PFSK-1 (cell line): ENCODE data around the gene RAB9B.

Experiments
- POLR2AphosphoS5 ChIP-seq: IDR thresholded peaks from 2 replicates; pipeline ENCODE4 v1.6.1; 2012; ENCODE audit warnings: low read depth, mild to moderate bottlenecking, control low read depth, low read length, moderate library complexity
- SIN3A ChIP-seq: IDR thresholded peaks from 2 replicates; pipeline ENCODE4 v1.6.1; 2012; ENCODE audit warnings: mild to moderate bottlenecking, low read length, moderate library complexity, borderline replicate concordance; ENCODE audit not compliant: insufficient read depth
- TAF1 ChIP-seq: IDR thresholded peaks from 2 replicates; pipeline ENCODE4 v1.6.1; 2012; ENCODE audit warnings: low read length, control low read depth, borderline replicate concordance; ENCODE audit not compliant: insufficient read depth
- TF ChIP-seq, protein P1 (sequence below), 2 experiments: IDR thresholded peaks; 2 replicates each; pipeline versions ENCODE4 v1.6.1 to v1.8.0; 2011 to 2012; ENCODE audit warnings: low read depth in 2 of 2, low read length in 2 of 2, control low read depth in 1 of 2, inconsistent platforms in 1 of 2, mild to moderate bottlenecking in 1 of 2, moderate library complexity in 1 of 2; ENCODE audit not compliant: insufficient read depth in 1 of 2

DNA sequence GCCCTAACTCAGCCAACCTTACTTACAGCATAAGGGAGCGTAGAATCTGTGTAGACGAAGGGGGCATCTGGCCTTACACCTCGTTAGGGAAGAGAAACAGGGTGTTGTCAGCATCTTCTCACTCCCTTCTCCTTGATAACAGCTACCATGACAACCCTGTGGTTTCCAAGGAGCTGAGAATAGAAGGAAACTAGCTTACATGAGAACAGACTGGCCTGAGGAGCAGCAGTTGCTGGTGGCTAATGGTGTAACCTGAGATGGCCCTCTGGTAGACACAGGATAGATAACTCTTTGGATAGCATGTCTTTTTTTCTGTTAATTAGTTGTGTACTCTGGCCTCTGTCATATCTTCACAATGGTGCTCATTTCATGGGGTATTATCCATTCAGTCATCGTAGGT lies 40.8 kb downstream of the RAB9B start:
- no peak for TF ChIP-seq POLR2AphosphoS5
- no peak for TF ChIP-seq SIN3A
- TF ChIP-seq, protein P1, sequence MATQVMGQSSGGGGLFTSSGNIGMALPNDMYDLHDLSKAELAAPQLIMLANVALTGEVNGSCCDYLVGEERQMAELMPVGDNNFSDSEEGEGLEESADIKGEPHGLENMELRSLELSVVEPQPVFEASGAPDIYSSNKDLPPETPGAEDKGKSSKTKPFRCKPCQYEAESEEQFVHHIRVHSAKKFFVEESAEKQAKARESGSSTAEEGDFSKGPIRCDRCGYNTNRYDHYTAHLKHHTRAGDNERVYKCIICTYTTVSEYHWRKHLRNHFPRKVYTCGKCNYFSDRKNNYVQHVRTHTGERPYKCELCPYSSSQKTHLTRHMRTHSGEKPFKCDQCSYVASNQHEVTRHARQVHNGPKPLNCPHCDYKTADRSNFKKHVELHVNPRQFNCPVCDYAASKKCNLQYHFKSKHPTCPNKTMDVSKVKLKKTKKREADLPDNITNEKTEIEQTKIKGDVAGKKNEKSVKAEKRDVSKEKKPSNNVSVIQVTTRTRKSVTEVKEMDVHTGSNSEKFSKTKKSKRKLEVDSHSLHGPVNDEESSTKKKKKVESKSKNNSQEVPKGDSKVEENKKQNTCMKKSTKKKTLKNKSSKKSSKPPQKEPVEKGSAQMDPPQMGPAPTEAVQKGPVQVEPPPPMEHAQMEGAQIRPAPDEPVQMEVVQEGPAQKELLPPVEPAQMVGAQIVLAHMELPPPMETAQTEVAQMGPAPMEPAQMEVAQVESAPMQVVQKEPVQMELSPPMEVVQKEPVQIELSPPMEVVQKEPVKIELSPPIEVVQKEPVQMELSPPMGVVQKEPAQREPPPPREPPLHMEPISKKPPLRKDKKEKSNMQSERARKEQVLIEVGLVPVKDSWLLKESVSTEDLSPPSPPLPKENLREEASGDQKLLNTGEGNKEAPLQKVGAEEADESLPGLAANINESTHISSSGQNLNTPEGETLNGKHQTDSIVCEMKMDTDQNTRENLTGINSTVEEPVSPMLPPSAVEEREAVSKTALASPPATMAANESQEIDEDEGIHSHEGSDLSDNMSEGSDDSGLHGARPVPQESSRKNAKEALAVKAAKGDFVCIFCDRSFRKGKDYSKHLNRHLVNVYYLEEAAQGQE (IDR thresholded peaks at IDR 0.05; ENCODE audit: insufficient read depth in 1 of 2, low read depth in 2 of 2, low read length in 2 of 2): no peak
- TF ChIP-seq TAF1: no peak
